K562 (cell line): ENCODE data around the gene CCDC183. TPM values are rescaled to one million over a fixed set of nuclear protein-coding genes. Genes with fewer than 3 reads are reported as not detected.
A peak's percentile ranks its signal among the peaks of the same experiment; 100 is the strongest.

ENCODE experiments used
- BRCA1 ChIP-seq, 2 experiments: fragments of 450-650 bp in 1 of 2; sonication (generic) in 1 of 2; formaldehyde crosslinking in 1 of 2; IDR thresholded peaks; 2 replicates each; pipeline versions ENCODE4 v1.5.0 to v1.6.1; 2017 to 2020; ENCODE audit warnings: mild to moderate bottlenecking in 1 of 2, missing genetic modification reagents in 1 of 2
- CAMTA2 ChIP-seq: fragments of 250-450 bp; sonication (Bioruptor Pico); conservative IDR thresholded peaks from 2 replicates; pipeline ENCODE4 v1.5.1; 2022
- DEAF1 ChIP-seq: fragments of 450-650 bp; formaldehyde crosslinking; IDR thresholded peaks from 2 replicates; pipeline ENCODE4 v1.4.0; 2020; ENCODE audit warnings: mild to moderate bottlenecking, moderate library complexity
- ETS1 ChIP-seq: conservative IDR thresholded peaks from 2 replicates; pipeline ENCODE4 v1.6.1; 2011; ENCODE audit warnings: low read depth, mild to moderate bottlenecking, low read length; ENCODE audit not compliant: control insufficient read depth
- ETV5 ChIP-seq: sonication (generic); formaldehyde crosslinking; IDR thresholded peaks from 2 replicates; pipeline ENCODE4 v1.4.0; 2020; ENCODE audit warnings: low read depth, mild to moderate bottlenecking, missing genetic modification reagents
- ETV6 ChIP-seq, 3 experiments: fragments of 150-350 bp in 1 of 3; sonication (generic) in 1 of 3; formaldehyde crosslinking in 1 of 3; IDR thresholded peaks; 2 replicates each; pipeline versions ENCODE4 v1.6.1 to v1.8.0; 2014 to 2022; ENCODE audit warnings: borderline replicate concordance in 2 of 3, low read depth in 2 of 3, antibody characterized with exemption in 1 of 3, low read length in 1 of 3, mild to moderate bottlenecking in 1 of 3, missing genetic modification reagents in 1 of 3
- HCFC1 ChIP-seq: IDR thresholded peaks from 2 replicates; pipeline ENCODE4 v1.6.1; 2012; ENCODE audit warnings: low read depth, low read length, improper control_type of control experiment
- IFI16 ChIP-seq: fragments of 250-450 bp; sonication (Bioruptor Pico); IDR thresholded peaks from 2 replicates; pipeline ENCODE4 v2.1.2; 2022; ENCODE audit warnings: mild to moderate bottlenecking, inconsistent platforms
- JUND ChIP-seq, 2 experiments: IDR thresholded peaks; 2 replicates in 1 of 2; 3 replicates in 1 of 2; pipeline ENCODE4 v1.6.1; 2011; ENCODE audit warnings: borderline replicate concordance in 2 of 2, low read depth in 2 of 2, low read length in 2 of 2, improper control_type of control experiment in 1 of 2, missing biosample characterization in 1 of 2, missing genetic modification characterization in 1 of 2, missing genetic modification reagents in 1 of 2
- KDM1A ChIP-seq, 2 experiments: fragments of 450-650 bp; IDR thresholded peaks; 2 replicates each; pipeline ENCODE4 v1.6.1; 2016; ENCODE audit warnings: mild to moderate bottlenecking in 2 of 2
- KDM4B ChIP-seq, 2 experiments: fragments of 450-650 bp in 1 of 2; sonication (generic) in 1 of 2; IDR thresholded peaks; 2 replicates each; pipeline ENCODE4 v1.6.1; 2016 to 2017; ENCODE audit warnings: borderline replicate concordance in 2 of 2, antibody characterized with exemption in 1 of 2, low read depth in 1 of 2, mild to moderate bottlenecking in 1 of 2
- MAFG ChIP-seq: fragments of 450-650 bp; conservative IDR thresholded peaks from 2 replicates; pipeline ENCODE4 v1.6.1; 2016; ENCODE audit warnings: missing genetic modification characterization, missing compliant biosample characterization
- MAZ ChIP-seq, 2 experiments: fragments of 450-650 bp in 1 of 2; sonication (generic) in 1 of 2; formaldehyde crosslinking; IDR thresholded peaks in 1 of 2; conservative IDR thresholded peaks in 1 of 2; 2 replicates each; pipeline versions ENCODE4 v1.4.0 to v1.5.0; 2020; ENCODE audit warnings: mild to moderate bottlenecking in 1 of 2, missing genetic modification reagents in 1 of 2
- NR2F6 ChIP-seq: fragments of 450-650 bp; formaldehyde crosslinking; IDR thresholded peaks from 2 replicates; pipeline ENCODE4 v1.4.0; 2020; ENCODE audit warnings: mild to moderate bottlenecking
- PYGO2 ChIP-seq: fragments of 450-650 bp; IDR thresholded peaks from 2 replicates; pipeline ENCODE4 v1.6.1; 2016; ENCODE audit warnings: mild to moderate bottlenecking, missing genetic modification characterization, moderate library complexity, missing compliant biosample characterization
- RNF2 ChIP-seq: sonication (generic); IDR thresholded peaks from 2 replicates; pipeline ENCODE4 v1.6.1; 2016
- SMAD2 ChIP-seq: fragments of 150-350 bp; IDR thresholded peaks from 2 replicates; pipeline ENCODE4 v1.6.1; 2014; ENCODE audit warnings: low read depth, mild to moderate bottlenecking, low read length
- SMAD3 ChIP-seq: fragments of 450-650 bp; formaldehyde crosslinking; conservative IDR thresholded peaks from 2 replicates; pipeline ENCODE4 v1.4.0; 2020; ENCODE audit warnings: mild to moderate bottlenecking
- SMARCE1 ChIP-seq: fragments of 450-650 bp; IDR thresholded peaks from 2 replicates; pipeline ENCODE4 v1.7.1; 2016; ENCODE audit warnings: mild to moderate bottlenecking
- SP2 ChIP-seq: IDR thresholded peaks from 2 replicates; pipeline ENCODE4 v1.6.1; 2011; ENCODE audit warnings: mild to moderate bottlenecking, low read depth, low read length, moderate library complexity; ENCODE audit not compliant: poor library complexity, severe bottlenecking; ENCODE audit errors: extremely low read depth
- SRSF3 ChIP-seq: fragments of 200-400 bp; formaldehyde crosslinking; IDR thresholded peaks from 2 replicates; pipeline ENCODE4 v1.6.1; 2016; ENCODE audit warnings: mild to moderate bottlenecking, low read length, moderate library complexity; ENCODE audit not compliant: insufficient read depth
- TCF7 ChIP-seq: sonication (generic); IDR thresholded peaks from 2 replicates; pipeline ENCODE4 v1.6.1; 2016; ENCODE audit warnings: antibody characterized with exemption, borderline replicate concordance
- XRCC3 ChIP-seq: fragments of 450-650 bp; IDR thresholded peaks from 2 replicates; pipeline ENCODE4 v1.6.1; 2017; ENCODE audit warnings: mild to moderate bottlenecking, moderate library complexity
- ZNF23 ChIP-seq: fragments of 250-450 bp; sonication (Bioruptor Pico); IDR thresholded peaks from 2 replicates; pipeline ENCODE4 v1.4.0; 2020; ENCODE audit warnings: mild to moderate bottlenecking
- ZNF507 ChIP-seq: conservative IDR thresholded peaks from 2 replicates; pipeline ENCODE4 v1.6.1; 2017; ENCODE audit warnings: missing genetic modification characterization, missing compliant biosample characterization
- polyA plus RNA-seq, 8 experiments: library from polyadenylated mRNA; depleted of rRNA in 4 of 8; stranded (reverse) in 5 of 8; unstranded in 3 of 8; fragments of >200 nt; fragmentation: Nextera tagmentation in 2 of 8; fragmentation: Illumina TruSeq in 1 of 8; extraction: Ambion mirVana in 2 of 8; extraction: Trizol in 1 of 8; gene quantifications; 2 replicates each; pipeline versions ENCODE4 v1.2.1 to v1.2.3, GENCODE V29; 2011 to 2014; ENCODE audit warnings: inconsistent platforms in 1 of 8, missing spikeins in 1 of 8
- total RNA-seq, 7 experiments: library from RNA; depleted of rRNA in 6 of 7; stranded (reverse); fragments of >200 nt in 6 of 7; fragmentation: Illumina TruSeq in 2 of 7; extraction: Trizol in 2 of 7; gene quantifications; 2 replicates each; pipeline versions ENCODE4 v1.2.1 to v1.2.3, GENCODE V29; 2011 to 2021; ENCODE audit warnings: low replicate concordance in 1 of 7

CCDC183 gene
- total and polyA plus RNA-seq, 9 of the 15 experiments (the other 6 are each of a cell fraction or from before 2014, with no cell fraction given) = 0.21 to 0.60 (median 0.29) TPM; not detected in 4

GRCh38 chr9:136791516-136792276, 4.4 kb upstream of the CCDC183 start (continued):
- TF ChIP-seq SRSF3 = no peak
- TF ChIP-seq BRCA1 (IDR thresholded peaks at IDR 0.05) = no peak
- TF ChIP-seq BRCA1 (CRISPR knock-in tag; IDR thresholded peaks at IDR 0.05) = no peak
- 0 out of 2 replicates have a peak, but pooled peaks have one; percentile 51 for TF ChIP-seq ETS1
- TF ChIP-seq IFI16 (CRISPR knock-in tag) = no peak
- TF ChIP-seq ZNF23 (CRISPR knock-in tag) = no peak
- TF ChIP-seq RNF2 = no peak
- no peak for TF ChIP-seq ETV6 (IDR thresholded peaks at IDR 0.05; ENCODE audit: borderline replicate concordance in 1 of 2, low read depth in 2 of 2, low read length in 1 of 2)
- TF ChIP-seq ETV6 (CRISPR knock-in tag; IDR thresholded peaks at IDR 0.05; ENCODE audit: borderline replicate concordance) = no peak
- no peak for TF ChIP-seq SP2
- no peak for TF ChIP-seq TCF7
- TF ChIP-seq MAZ (CRISPR knock-in tag; conservative IDR thresholded peaks at IDR 0.05 in 1 of 2, IDR thresholded peaks at IDR 0.05 in 1 of 2) = peak; percentile 41 to 54; a peak in 2 of 4 replicates
- no peak for TF ChIP-seq ETV5 (CRISPR knock-in tag)
- TF ChIP-seq HCFC1 = 0 out of 2 replicates have a peak, but pooled peaks have one; percentile 8
- no peak for TF ChIP-seq SMAD2
- no peak for TF ChIP-seq KDM1A (IDR thresholded peaks at IDR 0.05)
- TF ChIP-seq CAMTA2 (CRISPR knock-in tag) = no peak
- TF ChIP-seq SMAD3 (CRISPR knock-in tag) = no peak
- TF ChIP-seq KDM4B (IDR thresholded peaks at IDR 0.05; ENCODE audit: borderline replicate concordance in 2 of 2, low read depth in 1 of 2) = no peak
- no peak for TF ChIP-seq JUND (IDR thresholded peaks at IDR 0.05; ENCODE audit: borderline replicate concordance, low read depth, low read length)
- TF ChIP-seq JUND (tag; IDR thresholded peaks at IDR 0.05; ENCODE audit: borderline replicate concordance, low read depth, low read length) = no peak
- no peak for TF ChIP-seq ZNF507 (tag)
- no peak for TF ChIP-seq NR2F6 (CRISPR knock-in tag)
- TF ChIP-seq PYGO2 (tag) = no peak
- TF ChIP-seq XRCC3 = no peak
- TF ChIP-seq DEAF1 (CRISPR knock-in tag) = no peak
- no peak for TF ChIP-seq MAFG (tag)
- peak; percentile 14; the same call in 1 of the 2 replicates for TF ChIP-seq SMARCE1
